ENCODE measurements around the gene CPLX4. TPM values are rescaled to one million over a fixed set of nuclear protein-coding genes. Genes with fewer than 3 reads are reported as not detected.

Gene CPLX4
- total and polyA plus RNA-seq, 11 donors: not detected

GRCh38 chr18:59275406-59275949, 43.0 kb downstream of the CPLX4 start:
- H3K4me1 ChIP-seq: peaks cover 0 to 25% (median 13%) of the 10 kb centered on the region in 12 donors
- no peak for DNase-seq
- ATAC-seq: no peak
- no peaks in the 10 kb centered on the region for H3K9me3 ChIP-seq
- WGBS, 4 donors: 11 to 19% (median 17%) methylated on average over 5 to 6 of the region's 6 CpGs
- intact Hi-C loops (cut with DNase I): no loop called here
- TF ChIP-seq, protein P1, sequence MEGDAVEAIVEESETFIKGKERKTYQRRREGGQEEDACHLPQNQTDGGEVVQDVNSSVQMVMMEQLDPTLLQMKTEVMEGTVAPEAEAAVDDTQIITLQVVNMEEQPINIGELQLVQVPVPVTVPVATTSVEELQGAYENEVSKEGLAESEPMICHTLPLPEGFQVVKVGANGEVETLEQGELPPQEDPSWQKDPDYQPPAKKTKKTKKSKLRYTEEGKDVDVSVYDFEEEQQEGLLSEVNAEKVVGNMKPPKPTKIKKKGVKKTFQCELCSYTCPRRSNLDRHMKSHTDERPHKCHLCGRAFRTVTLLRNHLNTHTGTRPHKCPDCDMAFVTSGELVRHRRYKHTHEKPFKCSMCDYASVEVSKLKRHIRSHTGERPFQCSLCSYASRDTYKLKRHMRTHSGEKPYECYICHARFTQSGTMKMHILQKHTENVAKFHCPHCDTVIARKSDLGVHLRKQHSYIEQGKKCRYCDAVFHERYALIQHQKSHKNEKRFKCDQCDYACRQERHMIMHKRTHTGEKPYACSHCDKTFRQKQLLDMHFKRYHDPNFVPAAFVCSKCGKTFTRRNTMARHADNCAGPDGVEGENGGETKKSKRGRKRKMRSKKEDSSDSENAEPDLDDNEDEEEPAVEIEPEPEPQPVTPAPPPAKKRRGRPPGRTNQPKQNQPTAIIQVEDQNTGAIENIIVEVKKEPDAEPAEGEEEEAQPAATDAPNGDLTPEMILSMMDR (IDR thresholded peaks at IDR 0.05): no peak
- no peak for TF ChIP-seq POLR2A (IDR thresholded peaks at IDR 0.05)
- H3K27ac ChIP-seq: no peak overlapping the region
- no peak overlapping the region for H3K4me3 ChIP-seq
- H3K27me3 ChIP-seq: peaks cover 36 to 97% (median 75%) of the 10 kb centered on the region in 9 donors
- H3K36me3 ChIP-seq: no peaks in the 10 kb centered on the region

- no peak for DNase-seq
- 5 to 9% (median 8%) methylated on average over 18 of the region's 18 CpGs for WGBS, 4 donors
- ATAC-seq: no peak
- Histone ChIP-seq H3K9me3 (no peaks in the 10 kb centered on the region), H3K27me3 (peaks cover 40 to 97% (median 78%) of the 10 kb centered on the region in 9 donors), H3K4me1 (peaks cover 0 to 25% (median 13%) of the 10 kb centered on the region in 12 donors), H3K36me3 (no peaks in the 10 kb centered on the region), H3K4me3 (peak overlapping the region in 1 of 12 donors; percentile 2), H3K27ac (no peak overlapping the region)
- TF ChIP-seq, protein P1 (IDR thresholded peaks at IDR 0.05): no peak
- TF ChIP-seq POLR2A (IDR thresholded peaks at IDR 0.05): no peak
- intact Hi-C loops (cut with DNase I): no loop called here
These were observed 43.9 kb downstream of the CPLX4 start for GRCh38 chr18:59274533-59274928.

DNA sequence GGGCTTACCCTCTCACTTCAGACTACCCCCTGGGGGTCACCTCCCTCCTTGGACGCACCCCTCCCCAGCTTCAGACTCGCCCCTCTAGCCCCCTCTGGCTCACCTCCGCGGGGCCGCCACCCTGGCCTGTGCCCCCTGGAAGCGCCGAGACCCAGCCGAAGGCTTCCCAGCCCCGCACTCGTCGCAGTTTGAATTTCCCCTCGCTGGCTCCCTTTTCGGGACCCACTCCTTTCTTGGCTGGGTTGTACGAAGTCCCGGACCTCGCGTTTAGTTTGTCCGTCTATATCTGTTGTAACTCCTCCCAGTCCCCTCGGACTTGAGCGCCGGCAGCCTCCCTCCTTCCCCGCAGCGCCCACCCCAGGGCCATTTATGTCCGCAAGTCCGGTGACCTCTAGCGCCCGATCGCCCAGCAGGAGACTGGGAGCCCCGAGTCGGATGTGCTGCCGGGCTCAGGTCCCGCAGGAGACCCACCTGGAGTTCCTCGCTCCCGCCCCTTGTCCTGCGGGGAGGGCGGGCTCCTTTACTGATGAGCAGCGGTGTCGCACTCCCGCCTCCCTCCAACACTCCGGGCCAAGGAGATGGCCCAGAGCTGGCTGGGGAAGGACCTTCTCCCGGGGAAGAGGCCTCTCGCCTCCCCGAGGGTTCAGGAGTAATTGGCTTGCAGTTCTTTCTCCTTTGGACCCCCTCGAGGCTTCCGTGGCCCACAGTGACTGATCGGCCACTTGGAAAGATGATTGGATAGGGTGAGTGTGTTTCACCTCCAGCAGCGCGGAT, 44.5 kb downstream of the CPLX4 start:
- TF ChIP-seq, protein P1 (IDR thresholded peaks at IDR 0.05): no peak
- TF ChIP-seq POLR2A (IDR thresholded peaks at IDR 0.05): no peak
- Histone ChIP-seq H3K27me3 (peaks cover 46 to 99% (median 81%) of the 10 kb centered on the region in 9 donors), H3K4me1 (peaks cover 0 to 31% (median 13%) of the 10 kb centered on the region in 12 donors), H3K36me3 (no peaks in the 10 kb centered on the region), H3K4me3 (peak overlapping the region in 3 of 12 donors; percentile 2 to 36 (median 5)), H3K27ac (no peak overlapping the region), H3K9me3 (no peaks in the 10 kb centered on the region)
- ATAC-seq (no peak), DNase-seq (no peak)
- WGBS, 4 donors: 2 to 3% (median 3%) methylated on average over 31 to 48 of the region's 48 CpGs
- intact Hi-C loops (cut with DNase I): no loop called here

Data from heart left ventricle (tissue), 16 donors.